GM18519 (cell line): Measurements from ENCODE around the gene TBX1.

Experiments
- ATAC-seq: cut with Tn5 transposase; IDR thresholded peaks from one replicate; pipeline ENCODE4 v1.9.1; 2021; ENCODE audit warnings: mild to moderate bottlenecking, moderate library complexity; ENCODE audit not compliant: unreplicated experiment, low FRiP score

TBX1 gene

DNA sequence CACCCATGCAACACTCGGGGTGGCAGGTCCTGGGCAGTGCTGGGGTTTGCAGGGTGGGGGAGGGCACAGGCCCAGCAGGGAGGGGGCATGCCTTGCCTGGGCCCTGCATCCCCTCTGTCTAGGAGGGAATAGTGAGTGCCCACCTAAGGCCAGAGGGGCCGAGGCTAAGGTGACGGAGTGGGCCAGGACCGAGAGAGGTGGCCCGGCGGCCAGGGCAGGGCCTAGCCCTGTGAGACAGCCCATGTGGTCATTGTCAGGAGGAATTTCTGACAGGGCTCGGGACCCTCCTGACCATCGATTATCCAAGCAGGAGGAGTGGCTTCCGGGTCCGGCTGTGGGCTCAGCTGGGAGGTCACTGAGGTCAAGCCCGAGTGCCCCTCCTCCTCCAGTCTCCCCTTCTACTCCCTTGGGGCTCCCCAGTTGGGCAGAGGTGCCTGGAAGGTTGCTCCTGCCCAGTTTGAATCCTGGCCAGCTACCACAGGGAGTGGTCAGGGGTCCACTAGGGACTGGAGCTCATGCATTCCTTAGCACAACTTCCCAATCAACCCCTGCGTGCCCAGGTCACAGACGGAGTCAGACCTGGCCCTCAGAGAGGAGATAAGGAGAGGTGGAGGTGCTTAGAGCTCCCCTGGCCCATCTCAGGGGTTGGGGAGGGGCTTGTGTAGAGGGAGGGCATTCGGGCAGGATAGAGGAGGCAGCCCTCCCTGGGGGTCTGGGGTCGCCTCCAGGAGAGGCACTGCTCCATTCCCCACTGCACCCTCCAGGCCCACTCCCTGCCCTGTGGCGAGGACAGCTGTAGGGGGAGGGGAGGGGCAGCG lies 22.5 kb upstream of the TBX1 start:
- ATAC-seq, result no peak

DNA sequence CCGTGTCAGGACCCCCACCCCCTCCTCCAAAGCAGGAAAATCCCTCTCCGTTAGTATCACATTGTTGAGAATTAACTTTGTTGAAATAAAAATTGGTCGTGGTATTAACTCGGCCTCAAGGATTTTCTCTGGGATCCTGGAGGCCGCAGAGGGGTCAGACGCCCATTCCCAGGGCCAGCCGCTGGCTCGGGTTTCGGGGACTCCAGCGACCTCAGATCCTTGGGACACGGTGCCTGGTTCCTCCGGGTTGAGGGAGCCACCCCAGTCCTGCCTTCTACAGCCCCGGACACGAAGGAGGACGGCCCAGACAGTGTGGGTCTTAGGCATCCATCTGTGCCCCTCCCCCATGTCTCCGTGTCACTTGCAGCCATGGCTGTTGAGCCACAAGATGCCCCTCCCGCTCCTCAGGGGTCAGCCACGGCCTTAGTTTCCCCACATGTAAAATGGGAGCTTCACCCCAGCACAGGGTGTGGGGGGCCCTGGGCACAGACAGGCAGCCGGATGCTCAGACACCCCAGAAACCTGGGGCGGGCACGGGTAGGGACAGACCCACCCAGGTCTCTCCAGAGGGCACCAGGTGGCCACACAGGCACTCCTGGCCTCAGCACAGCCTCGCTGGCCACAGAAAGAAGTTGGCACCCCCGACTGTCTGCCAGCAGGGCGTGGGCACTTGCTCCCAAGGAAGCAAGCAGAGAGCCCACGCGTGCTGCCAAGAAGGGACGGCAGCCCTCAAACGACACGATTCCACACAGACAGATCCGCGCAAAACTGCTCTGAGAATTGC lies 21.7 kb upstream of the TBX1 start:
- no peak for ATAC-seq

DNA sequence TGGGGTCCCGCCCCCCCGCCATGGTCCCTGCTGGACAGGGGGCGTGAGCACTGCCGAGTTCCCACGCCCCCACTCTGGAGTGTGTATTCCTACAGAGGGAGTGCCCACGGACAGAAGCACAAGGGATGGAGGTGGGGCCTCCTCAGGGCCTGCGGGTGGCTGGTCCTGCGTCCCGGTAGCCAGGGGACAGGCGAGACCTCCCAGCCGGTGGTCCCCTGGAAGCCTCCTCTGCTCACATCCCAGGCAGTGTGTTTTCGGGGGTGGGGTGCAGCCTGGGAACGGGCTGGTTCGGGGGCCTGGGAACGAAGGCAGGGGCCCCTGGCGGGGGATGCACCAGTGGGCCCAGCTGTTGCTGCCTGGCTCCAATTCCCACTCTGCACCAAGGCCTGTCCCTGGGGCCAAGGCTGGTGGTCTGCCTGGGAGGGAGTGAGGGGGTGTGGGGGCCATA lies 21.1 kb upstream of the TBX1 start:
- ATAC-seq, result no peak

DNA sequence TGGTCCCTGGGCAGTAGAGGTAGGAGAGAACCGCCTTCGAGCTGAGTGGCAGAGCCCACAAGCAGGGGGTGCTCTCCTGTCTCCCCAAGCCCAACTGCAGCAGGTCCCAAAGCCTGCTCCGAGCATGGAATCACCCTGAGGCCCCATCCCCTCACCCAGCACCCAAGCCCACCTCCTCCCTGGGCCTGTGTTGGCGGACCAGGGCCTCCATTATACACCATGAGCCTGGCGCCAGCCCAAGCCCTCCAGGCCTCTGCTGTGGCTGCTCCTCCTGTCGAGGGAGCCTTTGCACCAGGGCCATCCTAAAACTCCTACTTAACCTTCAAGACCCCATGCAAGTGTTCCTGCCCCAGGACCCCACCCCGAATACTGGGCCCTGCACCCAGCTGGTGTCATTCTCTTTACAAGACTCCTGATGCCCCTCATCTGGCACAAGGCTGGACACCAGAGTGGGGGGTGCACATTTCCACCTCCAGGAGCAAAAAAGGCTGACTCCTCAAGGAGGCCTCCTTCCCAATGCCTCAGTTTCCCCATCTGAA lies 20.6 kb upstream of the TBX1 start:
- no peak for ATAC-seq

DNA sequence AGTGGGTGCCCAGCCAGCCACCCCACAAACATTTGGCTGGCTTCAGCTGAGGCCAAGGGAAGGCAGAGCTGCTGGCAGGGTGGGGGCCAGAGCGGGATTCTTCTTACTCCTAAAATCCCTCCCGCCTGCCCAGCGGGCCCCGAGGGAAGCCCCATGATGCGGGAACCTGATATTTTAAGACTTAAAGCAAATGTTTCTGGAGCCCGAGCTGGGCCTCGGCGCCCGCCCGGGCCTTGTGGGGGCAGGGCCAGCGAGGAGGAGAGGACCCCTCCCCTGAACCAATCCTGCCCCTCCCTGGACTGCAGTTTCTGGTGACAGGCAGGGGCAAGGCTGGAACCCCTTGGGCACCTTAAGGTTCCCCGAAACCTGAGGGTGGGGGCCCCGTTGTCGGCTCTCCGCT lies 20.0 kb upstream of the TBX1 start:
- ATAC-seq, result no peak

DNA sequence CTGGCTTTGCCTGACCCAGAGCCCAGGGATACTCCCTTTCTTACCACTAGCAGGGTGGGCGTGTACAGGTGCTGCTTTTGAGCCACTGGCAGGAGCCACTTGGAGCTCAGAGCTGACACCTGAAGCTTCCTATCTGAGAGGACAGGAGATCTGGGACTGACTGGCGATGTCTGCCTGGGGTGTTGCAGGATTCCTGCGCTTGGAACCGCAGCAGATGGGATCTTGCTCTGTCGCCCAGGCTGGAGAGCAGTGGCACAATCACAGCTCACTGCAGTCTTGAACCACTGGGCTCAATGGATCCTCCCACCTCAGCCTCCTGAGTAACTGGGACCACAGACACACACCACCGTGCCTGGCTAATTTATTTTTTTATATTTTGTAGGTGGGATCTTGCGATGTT lies 19.5 kb upstream of the TBX1 start:
- no peak for ATAC-seq

DNA sequence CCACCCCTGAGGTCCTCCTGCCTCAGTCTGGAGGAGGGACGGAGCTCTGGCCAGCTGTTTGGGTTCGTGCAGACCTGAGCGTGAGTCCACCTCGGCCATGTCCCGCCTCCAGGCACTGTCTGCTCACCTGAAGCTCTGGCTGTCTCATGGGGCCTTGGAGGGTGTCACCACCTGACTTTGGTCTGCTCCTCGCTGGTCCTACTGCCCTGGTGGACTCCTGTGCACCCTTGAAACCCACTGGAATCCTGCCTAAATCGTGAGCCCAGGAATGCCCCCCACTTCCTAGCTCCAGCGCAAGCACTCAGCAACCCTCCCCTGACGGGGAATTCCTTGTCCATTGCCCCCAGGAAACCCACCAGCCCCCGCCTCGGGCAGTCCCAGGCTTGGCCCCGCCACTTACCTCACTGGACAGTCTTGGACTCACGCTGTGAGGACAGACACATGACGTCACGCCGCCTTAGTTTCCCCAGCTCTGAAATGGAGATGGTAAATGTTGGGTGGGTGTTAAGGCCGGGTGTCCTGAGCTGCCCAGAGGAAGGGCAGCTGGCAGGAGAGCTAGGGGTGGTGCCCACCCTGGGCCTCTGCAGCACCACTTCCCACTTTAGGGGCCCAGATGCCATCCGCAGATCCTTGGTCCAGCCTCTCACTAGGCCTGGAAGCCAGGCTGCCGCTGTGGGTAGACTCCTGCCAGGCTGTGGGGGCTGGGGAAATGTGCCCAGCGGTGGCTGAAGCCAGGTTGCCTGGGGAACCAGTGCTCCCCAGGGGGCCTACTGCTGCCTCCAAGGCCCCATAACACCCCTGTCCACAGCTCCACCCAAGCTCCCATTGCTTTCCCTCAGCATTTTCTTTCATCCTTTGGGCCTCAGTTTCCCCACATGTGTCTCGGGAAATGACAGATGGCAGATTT lies 18.2 kb upstream of the TBX1 start:
- ATAC-seq, result no peak

DNA sequence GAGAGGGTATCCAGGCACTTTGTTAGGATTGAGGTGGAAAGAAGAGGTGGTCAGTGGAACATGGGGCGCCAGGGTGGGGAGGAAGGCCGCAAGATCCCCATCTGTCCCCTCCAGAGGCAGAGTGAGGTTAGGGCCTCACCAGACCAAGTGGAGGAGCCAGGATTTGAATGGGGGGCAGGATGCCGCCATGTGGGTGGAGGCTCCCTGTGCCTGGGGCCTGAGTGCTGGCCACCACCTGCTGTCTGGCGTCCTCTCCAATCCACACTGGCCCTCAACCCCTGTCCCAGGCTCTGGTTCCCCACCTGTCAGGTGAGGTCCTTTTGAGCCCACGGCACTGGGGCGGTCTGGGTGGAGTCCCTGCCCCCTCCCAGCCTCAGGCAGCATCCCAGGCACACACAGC lies 17.5 kb upstream of the TBX1 start:
- no peak for ATAC-seq

DNA sequence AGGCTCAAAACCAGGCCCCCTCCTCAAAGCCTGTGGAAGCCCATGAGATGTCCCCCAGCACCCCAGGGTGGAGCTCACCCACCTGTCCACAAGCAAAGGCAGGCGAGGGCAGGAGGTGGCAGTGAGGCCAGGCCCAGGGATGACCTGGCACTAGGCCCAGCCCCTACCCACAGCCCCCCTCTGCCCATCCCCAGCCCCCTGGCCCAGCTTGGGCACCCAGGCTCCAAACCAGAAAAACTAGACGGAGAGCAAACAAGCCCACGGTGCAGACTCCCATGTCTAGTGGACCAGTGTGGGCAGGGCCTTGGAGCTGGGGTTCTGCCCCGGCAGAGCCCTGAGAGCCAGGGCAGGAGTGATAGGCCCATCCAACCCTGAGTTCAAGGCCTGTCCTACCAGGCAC lies 16.9 kb upstream of the TBX1 start:
- ATAC-seq, result no peak

DNA sequence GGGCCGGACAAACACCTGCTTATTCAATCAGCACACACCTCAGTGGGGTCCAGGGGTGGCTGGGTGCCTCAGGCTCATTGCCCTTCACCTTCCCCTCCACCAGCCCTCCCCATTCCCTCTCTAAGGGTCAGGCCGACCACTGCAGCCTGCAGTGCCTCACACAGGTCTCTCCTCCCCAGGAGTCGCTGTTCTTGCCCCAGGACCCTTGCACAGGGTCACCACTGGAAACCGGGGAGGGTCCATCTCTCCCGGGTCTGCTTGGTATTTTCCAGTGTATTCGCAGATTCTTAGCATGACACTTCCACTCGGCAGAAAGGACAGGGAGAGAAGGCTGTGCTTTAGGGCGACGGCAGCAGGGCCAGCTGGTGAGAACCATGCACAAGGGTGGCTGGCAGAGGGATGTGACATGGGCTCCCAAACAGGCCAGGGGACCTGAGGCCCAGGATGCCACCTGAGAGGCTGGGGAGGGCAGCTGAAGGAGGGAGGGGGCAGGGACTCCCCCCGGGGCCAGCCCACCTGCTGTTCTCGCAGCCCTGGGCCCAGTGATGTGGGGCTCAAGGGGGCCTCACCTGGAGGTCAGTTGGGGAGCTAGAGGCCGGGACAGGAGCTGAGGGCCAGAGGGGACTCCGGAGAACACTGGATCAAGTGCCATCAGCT lies 16.1 kb upstream of the TBX1 start:
- ATAC-seq, result no peak

DNA sequence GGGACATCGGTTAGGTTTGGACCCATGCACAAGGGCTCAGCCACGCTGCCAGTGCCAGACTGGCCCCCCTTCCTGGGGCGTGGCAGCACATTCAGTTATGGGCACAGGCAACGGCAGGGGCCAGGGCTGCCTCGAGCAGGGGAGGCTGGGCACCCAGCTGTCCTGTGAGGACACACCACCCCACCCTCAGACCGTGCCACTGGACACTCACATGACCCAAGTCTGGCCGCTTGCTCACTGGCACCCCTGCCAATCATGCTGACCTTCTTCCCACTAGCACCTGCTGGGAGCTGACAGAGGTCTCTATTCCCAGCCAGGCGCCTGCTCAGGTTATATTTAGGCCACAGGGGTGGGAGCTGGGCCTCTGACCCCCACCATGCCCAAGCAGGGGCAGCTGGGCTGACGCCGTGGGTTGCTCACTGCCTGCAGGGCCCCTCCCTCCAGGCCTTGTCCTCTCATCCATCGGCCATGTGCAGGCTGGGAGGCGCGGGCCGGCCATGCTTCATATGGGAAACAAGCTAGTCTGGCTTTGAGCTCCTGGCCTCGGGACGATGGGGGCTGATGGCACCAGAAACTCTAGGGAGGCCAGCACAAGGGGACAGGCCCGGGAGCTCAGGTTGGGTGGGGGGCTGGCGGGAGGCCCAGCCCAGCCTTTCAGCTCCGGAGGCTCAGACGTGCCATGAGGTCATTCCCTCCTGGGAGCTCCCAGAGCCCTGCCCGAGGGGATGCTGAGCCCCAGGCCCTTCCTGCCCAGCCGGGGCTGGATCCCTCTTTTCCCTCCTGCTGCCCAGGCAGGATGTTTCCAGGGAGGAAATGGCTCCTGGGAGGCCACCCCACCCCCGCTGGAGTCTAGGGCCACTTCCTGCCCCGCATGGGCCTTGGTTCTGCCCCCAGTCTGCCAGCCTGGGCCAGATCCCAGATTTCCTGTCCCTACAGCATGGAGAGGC lies 15.2 kb upstream of the TBX1 start:
- ATAC-seq, result no peak

DNA sequence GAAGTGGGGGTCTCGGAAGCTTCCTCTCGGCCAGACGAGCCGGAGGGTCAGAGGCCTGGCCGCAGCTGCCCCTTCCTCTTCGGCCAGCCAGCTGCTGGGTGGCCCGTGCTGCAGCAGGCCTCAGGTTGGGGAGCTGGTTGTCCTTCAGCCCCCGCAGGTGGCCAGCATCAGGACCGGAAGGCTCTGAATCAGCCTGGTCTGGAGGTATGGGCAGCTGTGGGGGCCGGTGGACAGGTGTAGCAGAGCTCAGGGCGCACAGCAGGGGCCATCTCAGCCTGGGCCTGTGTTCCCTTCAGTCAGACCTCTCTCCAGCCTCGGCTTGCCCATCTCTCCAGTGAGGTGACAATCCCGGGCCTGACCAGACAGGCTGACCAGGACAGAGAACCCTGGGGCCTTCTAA lies 13.9 kb upstream of the TBX1 start:
- ATAC-seq, result no peak

DNA sequence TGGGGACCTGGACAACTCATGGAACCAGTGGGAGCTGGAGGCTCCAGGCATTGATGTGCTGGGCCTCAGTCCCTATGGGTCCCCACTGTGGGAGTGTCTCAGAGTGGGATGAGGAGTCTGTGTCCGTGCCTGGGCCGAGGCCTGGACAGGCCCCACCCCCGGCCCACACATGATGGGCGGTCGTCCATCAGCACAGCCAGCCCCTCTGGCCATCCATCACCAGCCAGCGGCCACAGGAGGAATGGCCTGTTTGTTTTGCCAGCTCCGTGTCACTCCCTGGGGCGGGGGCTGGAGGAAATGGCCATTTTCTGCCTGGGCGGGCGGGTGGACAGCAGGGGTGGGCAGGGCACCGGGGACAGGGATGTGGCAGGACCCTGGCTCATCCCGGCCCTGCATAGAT lies 13.0 kb upstream of the TBX1 start:
- ATAC-seq, result no peak

DNA sequence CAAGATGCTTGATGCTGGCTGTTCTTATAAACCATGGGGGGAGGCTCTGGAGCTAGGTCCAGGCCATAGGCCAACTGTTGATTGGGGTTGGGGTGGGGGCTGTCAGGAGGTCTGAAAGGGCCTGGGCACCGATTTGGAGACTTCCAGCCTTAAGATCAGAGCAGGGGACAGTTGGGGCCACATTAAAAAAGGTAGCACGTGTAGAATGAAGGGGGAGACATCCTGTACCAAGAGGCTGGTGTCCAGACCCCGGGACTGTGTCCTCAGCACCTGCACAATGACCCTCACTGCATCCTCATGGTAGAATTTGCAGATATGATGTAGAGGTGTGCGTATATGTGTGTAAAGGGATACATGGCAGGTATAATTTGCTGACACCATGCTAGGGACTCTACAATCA lies 12.4 kb upstream of the TBX1 start:
- ATAC-seq, result no peak

DNA sequence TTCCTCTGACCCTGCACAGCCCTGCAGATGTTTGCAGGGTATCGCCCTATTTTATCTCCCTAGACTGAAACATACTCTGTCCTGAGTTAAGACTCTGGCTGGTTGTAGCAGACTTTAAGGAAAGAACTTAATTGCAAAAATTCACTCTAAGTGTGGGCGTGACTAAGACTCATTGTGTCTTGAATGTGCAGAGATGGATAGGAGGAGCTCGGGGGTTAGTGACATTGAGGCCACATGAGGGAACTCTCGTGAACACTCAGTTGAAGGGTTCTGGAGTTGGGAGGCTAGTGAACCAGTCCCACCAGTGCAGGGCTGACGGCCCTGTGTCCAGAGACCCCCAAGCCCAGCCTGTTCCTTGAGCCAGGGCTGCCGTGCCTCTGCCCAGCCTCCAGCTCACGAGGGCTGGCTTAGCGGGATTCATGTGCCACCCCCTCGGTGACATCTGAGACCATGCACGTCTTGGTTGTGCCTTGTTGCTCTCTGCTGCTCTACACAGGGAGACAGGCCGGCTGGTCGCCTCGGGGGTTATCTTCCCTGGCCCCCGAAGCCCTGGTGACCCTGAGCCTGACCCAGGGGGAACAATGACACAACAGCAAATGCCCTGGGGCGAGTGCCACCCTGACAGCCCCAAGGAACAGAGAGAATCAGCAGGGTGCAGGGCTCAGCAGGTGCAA lies 11.4 kb upstream of the TBX1 start:
- ATAC-seq, result no peak

DNA sequence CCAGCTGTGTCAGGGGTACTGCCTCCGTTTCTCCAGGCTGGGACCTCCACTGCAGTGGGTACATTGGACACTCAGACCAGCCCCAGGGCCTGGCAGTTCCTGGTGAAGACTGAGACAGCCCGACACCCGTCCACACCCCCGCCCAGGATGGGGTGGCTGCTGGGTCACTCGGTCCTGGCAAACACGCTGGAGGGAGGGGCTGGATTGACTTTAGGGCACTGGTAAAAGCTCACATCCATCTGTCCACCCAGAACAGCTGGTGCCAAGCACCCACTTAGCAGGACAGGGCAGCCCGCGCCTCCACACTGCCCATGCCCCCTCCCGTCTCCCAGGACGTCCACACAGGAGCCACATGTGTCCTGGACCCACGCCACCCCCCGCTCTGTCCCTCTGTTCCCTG lies 10.7 kb upstream of the TBX1 start:
- no peak for ATAC-seq

DNA sequence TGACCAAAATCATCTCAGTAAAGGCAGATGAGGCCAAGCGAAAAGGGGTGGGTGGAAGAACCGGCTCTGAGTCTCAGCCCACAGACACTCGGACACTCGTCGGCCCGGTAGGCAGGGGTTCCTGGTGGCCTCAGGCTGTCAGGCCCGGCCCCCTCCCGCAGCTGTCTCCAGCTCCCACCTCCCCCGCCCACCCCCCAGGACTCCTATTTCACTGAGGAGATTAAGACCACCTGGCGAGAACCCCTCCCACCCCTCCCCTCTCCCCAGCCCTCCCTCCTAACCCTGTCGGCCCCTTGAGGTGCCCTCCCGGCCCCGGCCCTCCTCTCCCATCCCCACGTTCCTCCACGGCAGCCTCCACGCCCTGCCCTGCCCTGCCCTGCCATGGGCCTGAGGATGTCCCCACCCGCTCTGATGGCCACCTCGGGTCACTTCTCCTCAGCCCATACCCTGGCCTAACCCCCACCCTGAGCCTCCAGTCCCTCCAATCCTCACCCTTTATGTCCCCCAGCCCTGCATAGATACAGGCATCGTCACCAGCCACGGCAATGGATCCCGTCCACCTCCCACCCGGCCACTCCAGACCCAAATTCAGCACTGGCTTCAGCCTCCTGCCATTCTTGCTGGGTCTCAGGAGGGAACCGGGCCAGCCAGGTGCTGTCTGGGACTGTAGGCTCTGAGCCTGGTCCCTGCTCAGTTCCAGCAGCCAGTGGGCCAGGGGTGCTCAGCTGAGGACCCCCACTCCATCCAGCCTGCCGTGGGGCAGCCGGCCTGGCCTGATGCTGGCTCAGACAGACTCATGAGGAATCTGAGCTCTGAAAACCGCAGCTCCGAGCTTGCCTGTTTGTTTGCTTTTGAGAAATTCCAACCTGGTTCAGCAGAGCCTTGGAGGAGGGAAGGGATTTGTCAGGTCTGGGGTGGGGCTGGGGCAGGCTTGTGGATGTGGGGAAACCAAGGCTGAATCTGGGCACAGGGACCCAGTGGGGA lies 9.8 kb upstream of the TBX1 start:
- ATAC-seq, result no peak
